GM23338 (cell line): ENCODE results near the gene SYVN1.

Experiments used
- CREB1 ChIP-seq: fragments of 250-450 bp; sonication (Bioruptor Pico); IDR thresholded peaks from 2 replicates; pipeline ENCODE4 v1.5.0; 2020; ENCODE audit warnings: low read depth, mild to moderate bottlenecking, moderate library complexity
- CTCF ChIP-seq, 2 experiments: fragments of 200-600 bp in 1 of 2; sonication (generic) in 1 of 2; conservative IDR thresholded peaks; 2 replicates each; pipeline versions ENCODE4 v1.5.1 to v1.6.1; 2016 to 2017; ENCODE audit warnings: antibody characterized with exemption in 2 of 2, low read depth in 2 of 2, mild to moderate bottlenecking in 2 of 2, moderate library complexity in 1 of 2
- ETS1 ChIP-seq: IDR thresholded peaks from 2 replicates; pipeline ENCODE4 v1.6.1; 2016; ENCODE audit warnings: antibody characterized with exemption
- EZH2 ChIP-seq: fragments of 200-600 bp; sonication (generic); IDR thresholded peaks from one replicate; pipeline ENCODE4 v1.8.0; 2017; ENCODE audit warnings: antibody characterized with exemption, mild to moderate bottlenecking, low read depth; ENCODE audit not compliant: unreplicated experiment
- EZH2phosphoT487 ChIP-seq: fragments of 200-600 bp; sonication (generic); IDR thresholded peaks from one replicate; pipeline ENCODE4 v1.8.1; 2018; ENCODE audit warnings: antibody characterized with exemption; ENCODE audit not compliant: unreplicated experiment
- JUNB ChIP-seq: IDR thresholded peaks from one replicate; pipeline ENCODE4 v1.6.1; 2016; ENCODE audit warnings: antibody characterized with exemption; ENCODE audit not compliant: unreplicated experiment
- POLR2AphosphoS5 ChIP-seq: IDR thresholded peaks from 2 replicates; pipeline ENCODE4 v1.6.1; 2016; ENCODE audit warnings: antibody characterized with exemption, low read depth
- REST ChIP-seq: IDR thresholded peaks from one replicate; pipeline ENCODE4 v1.6.1; 2018; ENCODE audit warnings: antibody characterized with exemption; ENCODE audit not compliant: unreplicated experiment
- STAT1 ChIP-seq: IDR thresholded peaks from one replicate; pipeline ENCODE4 v1.6.1; 2016; ENCODE audit warnings: antibody characterized with exemption; ENCODE audit not compliant: unreplicated experiment
- ZNF114 ChIP-seq: fragments of 250-450 bp; sonication (Bioruptor Pico); IDR thresholded peaks from 2 replicates; pipeline ENCODE4 v1.5.0; 2020; ENCODE audit warnings: mild to moderate bottlenecking, moderate library complexity

GRCh38 chr11:65078786-65079342 lies 55.5 kb downstream of the SYVN1 start:
- TF ChIP-seq CTCF (conservative IDR thresholded peaks at IDR 0.05; ENCODE audit: low read depth in 2 of 2) (no peak), EZH2 (no peak), REST (no peak), JUNB (no peak), POLR2AphosphoS5 (no peak), EZH2phosphoT487 (no peak), STAT1 (no peak), CREB1 (CRISPR knock-in tag) (no peak), ZNF114 (CRISPR knock-in tag) (no peak), ETS1 (no peak)
